Neutrophil (primary cell): Measurements from ENCODE around the gene CNTN5.

ENCODE experiments used
- H3K27ac ChIP-seq: fragments of 200-600 bp; sonication (generic); 2 replicates; pipeline ENCODE4 v1.5.1; 2016; ENCODE audit warnings: mild to moderate bottlenecking, moderate library complexity
- H3K27me3 ChIP-seq: fragments of 200-600 bp; sonication (generic); 2 replicates; pipeline ENCODE4 v1.6.0; 2016; ENCODE audit warnings: mild to moderate bottlenecking
- H3K36me3 ChIP-seq: fragments of 200-600 bp; sonication (generic); 2 replicates; pipeline ENCODE4 v1.5.1; 2017
- H3K4me1 ChIP-seq, 2 experiments: fragments of 200-600 bp in 1 of 2; sonication (generic) in 1 of 2; 1 replicate in 1 of 2; 2 replicates in 1 of 2; pipeline versions ENCODE4 v1.5.1 to v1.6.1; 2013 to 2016; ENCODE audit warnings: low read depth in 1 of 2, low read length in 1 of 2, mild to moderate bottlenecking in 1 of 2, moderate library complexity in 1 of 2; ENCODE audit not compliant: control insufficient read depth in 1 of 2, insufficient read depth in 1 of 2
- H3K4me3 ChIP-seq, 2 experiments: fragments of 200-600 bp in 1 of 2; sonication (generic) in 1 of 2; 1 replicate in 1 of 2; 2 replicates in 1 of 2; pipeline ENCODE4 v1.5.1; 2013 to 2016; ENCODE audit warnings: low read depth in 1 of 2, low read length in 1 of 2, mild to moderate bottlenecking in 1 of 2, moderate library complexity in 1 of 2
- H3K9me3 ChIP-seq: fragments of 200-600 bp; sonication (generic); 2 replicates; pipeline ENCODE4 v1.5.1; 2016
- TF ChIP-seq, protein P1 (sequence below): fragments of 200-600 bp; sonication (generic); IDR thresholded peaks from 2 replicates; pipeline ENCODE4 v1.5.1; 2016; ENCODE audit warnings: antibody characterized with exemption

Gene CNTN5

DNA sequence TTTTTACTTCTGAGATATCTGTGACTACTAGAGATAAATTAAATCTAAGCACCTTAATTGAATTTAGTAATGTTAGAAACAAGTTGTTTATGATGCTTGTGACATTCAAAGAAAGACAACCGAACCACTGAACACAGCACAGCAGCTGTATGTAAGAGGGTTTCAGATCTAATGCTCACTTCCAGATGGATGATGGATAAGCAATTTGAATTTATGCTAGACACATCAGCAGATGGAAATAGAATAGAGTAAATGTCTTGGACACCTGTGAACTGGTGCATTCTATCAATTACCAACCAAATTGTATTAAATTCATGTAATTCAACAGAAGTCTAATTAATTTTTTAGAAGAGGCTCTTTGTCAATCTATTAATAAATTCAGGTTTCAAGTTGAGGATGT lies 306.3 kb downstream of the CNTN5 start:
- TF ChIP-seq, protein P1, sequence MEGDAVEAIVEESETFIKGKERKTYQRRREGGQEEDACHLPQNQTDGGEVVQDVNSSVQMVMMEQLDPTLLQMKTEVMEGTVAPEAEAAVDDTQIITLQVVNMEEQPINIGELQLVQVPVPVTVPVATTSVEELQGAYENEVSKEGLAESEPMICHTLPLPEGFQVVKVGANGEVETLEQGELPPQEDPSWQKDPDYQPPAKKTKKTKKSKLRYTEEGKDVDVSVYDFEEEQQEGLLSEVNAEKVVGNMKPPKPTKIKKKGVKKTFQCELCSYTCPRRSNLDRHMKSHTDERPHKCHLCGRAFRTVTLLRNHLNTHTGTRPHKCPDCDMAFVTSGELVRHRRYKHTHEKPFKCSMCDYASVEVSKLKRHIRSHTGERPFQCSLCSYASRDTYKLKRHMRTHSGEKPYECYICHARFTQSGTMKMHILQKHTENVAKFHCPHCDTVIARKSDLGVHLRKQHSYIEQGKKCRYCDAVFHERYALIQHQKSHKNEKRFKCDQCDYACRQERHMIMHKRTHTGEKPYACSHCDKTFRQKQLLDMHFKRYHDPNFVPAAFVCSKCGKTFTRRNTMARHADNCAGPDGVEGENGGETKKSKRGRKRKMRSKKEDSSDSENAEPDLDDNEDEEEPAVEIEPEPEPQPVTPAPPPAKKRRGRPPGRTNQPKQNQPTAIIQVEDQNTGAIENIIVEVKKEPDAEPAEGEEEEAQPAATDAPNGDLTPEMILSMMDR, result no peak
- no peaks in the 10 kb centered on the region for H3K9me3 ChIP-seq
- no peak overlapping the region for H3K4me3 ChIP-seq
- H3K27me3 ChIP-seq, result no peaks in the 10 kb centered on the region
- H3K27ac ChIP-seq, result no peak overlapping the region
- H3K36me3 ChIP-seq, result no peaks in the 10 kb centered on the region
- no peaks in the 10 kb centered on the region for H3K4me1 ChIP-seq

DNA sequence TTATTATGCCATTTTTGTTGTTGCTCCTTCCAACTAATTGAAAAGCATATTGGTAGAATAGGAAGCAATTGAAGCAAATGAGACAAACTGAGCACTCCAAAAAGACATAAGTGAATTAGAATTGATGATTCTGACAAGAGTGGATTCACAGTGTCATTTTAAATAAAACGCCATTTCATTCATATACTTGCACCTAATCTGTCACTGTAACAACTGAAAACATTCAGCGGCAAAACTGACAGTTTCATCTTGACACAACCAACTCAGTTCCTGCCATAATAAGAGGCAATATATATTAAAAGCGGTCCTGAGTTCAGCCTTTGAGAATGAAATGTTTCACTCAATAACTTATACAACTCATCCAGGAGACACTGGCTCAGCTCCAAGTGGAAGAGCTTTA lies 306.8 kb downstream of the CNTN5 start:
- H3K27ac ChIP-seq, result no peak overlapping the region
- no peaks in the 10 kb centered on the region for H3K36me3 ChIP-seq
- no peaks in the 10 kb centered on the region for H3K4me1 ChIP-seq
- H3K4me3 ChIP-seq, result no peak overlapping the region
- H3K27me3 ChIP-seq, result no peaks in the 10 kb centered on the region
- TF ChIP-seq, protein P1, result no peak
- no peaks in the 10 kb centered on the region for H3K9me3 ChIP-seq

DNA sequence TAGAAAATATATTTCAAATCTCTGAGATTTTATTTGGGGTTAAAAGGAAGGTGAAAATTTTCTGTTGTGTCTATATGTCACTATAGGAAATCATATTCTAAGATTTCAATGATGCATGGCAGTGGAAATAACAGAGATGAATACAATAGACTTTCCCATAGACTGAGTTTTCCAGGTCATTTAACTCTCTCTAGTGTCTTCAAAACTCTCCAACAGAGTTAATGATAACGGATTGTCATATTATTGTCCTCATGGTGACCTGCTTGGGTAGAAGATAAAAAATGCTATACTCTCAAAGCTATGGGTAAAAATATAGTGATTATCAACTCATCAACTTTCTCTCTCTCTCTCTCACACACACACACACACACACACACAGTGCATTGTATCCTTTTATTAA lies 312.9 kb downstream of the CNTN5 start:
- Histone ChIP-seq H3K9me3 (no peaks in the 10 kb centered on the region), H3K27ac (no peak overlapping the region), H3K4me1 (no peaks in the 10 kb centered on the region), H3K27me3 (no peaks in the 10 kb centered on the region), H3K4me3 (no peak overlapping the region), H3K36me3 (no peaks in the 10 kb centered on the region)
- TF ChIP-seq, protein P1, result no peak

DNA sequence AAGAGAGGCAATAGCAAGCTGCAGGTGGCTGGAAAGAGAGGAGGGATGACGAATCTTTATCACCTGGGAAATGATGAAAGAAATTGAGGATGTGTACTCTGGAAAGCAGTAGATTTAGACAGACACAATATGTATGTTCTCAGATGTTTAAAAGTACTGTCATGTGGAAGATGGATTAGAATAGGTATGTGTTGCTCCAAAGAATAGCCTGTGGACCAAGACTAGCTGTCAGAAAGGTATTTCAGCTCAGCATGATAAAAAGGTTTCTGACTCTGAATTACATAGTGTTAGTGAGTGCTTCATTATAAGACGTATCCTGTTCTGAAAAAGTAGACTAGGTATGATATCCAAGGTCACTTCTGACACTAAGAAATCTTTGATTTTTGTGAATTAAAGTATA lies 322.4 kb downstream of the CNTN5 start:
- H3K27me3 ChIP-seq, result no peaks in the 10 kb centered on the region
- H3K4me1 ChIP-seq, result no peaks in the 10 kb centered on the region
- no peak overlapping the region for H3K4me3 ChIP-seq
- H3K27ac ChIP-seq, result no peak overlapping the region
- no peaks in the 10 kb centered on the region for H3K36me3 ChIP-seq
- H3K9me3 ChIP-seq, result no peaks in the 10 kb centered on the region
- TF ChIP-seq, protein P1, result no peak

DNA sequence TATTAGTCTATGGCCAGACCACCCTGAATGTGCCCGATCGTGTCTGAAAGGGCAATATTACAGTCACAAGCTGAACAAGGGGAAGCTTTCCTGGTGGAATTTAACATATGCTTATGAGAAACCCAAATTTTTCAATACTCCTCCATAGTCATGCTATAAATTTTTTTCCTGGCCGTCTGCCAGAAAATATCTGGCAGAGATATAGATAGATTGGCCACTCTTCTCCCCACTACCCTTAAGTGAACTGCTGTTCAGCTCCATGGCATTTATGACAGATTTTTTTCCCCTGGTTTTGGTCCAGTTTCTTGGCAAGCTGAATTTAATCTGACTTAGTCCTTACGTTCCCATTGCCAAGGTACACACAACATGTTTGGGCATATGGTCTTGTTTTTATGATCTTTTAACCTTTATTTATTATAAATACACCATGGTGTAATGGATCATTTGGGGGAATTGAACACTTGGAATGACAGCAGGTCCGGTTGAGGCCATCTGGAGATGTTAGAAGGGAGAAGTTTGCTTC lies 328.5 kb downstream of the CNTN5 start:
- Histone ChIP-seq H3K9me3 (no peaks in the 10 kb centered on the region), H3K27ac (no peak overlapping the region), H3K4me3 (no peak overlapping the region), H3K27me3 (no peaks in the 10 kb centered on the region), H3K4me1 (no peaks in the 10 kb centered on the region), H3K36me3 (no peaks in the 10 kb centered on the region)
- TF ChIP-seq, protein P1, result no peak

DNA sequence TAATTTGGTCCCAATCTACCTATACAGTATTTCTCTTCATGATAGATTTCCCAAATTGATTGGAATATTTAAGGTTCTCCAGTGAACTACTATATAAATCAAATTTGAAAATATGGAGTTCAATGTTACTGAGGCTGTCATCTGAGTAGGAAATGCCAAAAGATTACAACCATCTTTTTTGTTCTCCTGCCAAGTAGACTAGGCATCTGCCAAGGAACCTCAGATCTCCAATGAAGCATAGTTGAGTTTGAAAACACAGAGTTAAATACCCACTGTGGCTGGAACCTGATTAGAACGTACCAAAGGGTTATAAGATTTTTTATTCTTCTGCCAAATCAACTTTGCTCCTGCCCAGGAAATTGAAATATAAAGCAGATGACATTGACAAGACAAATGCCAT lies 330.9 kb downstream of the CNTN5 start:
- H3K36me3 ChIP-seq, result no peaks in the 10 kb centered on the region
- no peaks in the 10 kb centered on the region for H3K4me1 ChIP-seq
- H3K4me3 ChIP-seq, result no peak overlapping the region
- TF ChIP-seq, protein P1, result no peak
- no peaks in the 10 kb centered on the region for H3K27me3 ChIP-seq
- H3K27ac ChIP-seq, result no peak overlapping the region
- H3K9me3 ChIP-seq, result no peaks in the 10 kb centered on the region
